HG03175 (cell line): ENCODE data around the gene IRF3.

Source experiments
- ATAC-seq: cut with Tn5 transposase; IDR thresholded peaks from one replicate; pipeline ENCODE4 v1.9.1; 2021; ENCODE audit warnings: mild to moderate bottlenecking, moderate library complexity; ENCODE audit not compliant: unreplicated experiment

The IRF3 gene

GRCh38 chr19:49665351-49666119 lies at the start of gene IRF3, which contains the start of gene BCL2L12:
TSS of gene IRF3 (minus strand) at chr19:49665857. CDS start at chr19:49664838, 1,019 bp downstream.
TSS of gene BCL2L12 (plus strand) at chr19:49665933. CDS start at chr19:49666693, 760 bp downstream.
- peak; percentile 89 for ATAC-seq

- no peak for ATAC-seq
Observed at GRCh38 chr19:49713236-49713845, 47.7 kb upstream of the IRF3 start.

- ATAC-seq = no peak
Observed at GRCh38 chr19:49712397-49712859, 46.8 kb upstream of the IRF3 start.

- ATAC-seq = no peak
Observed at GRCh38 chr19:49710372-49710951, 44.8 kb upstream of the IRF3 start.

GRCh38 chr19:49705919-49706318 lies 40.3 kb upstream of the IRF3 start:
- no peak for ATAC-seq

- ATAC-seq = no peak
Observed at GRCh38 chr19:49704888-49705642, 39.4 kb upstream of the IRF3 start.

- ATAC-seq = no peak
Observed at GRCh38 chr19:49701271-49701786, 35.7 kb upstream of the IRF3 start.

GRCh38 chr19:49700563-49700962 lies 34.9 kb upstream of the IRF3 start:
- no peak for ATAC-seq

GRCh38 chr19:49699364-49699763 lies 33.7 kb upstream of the IRF3 start:
- ATAC-seq = no peak

GRCh38 chr19:49696865-49697264 lies 31.2 kb upstream of the IRF3 start:
- ATAC-seq = no peak

- no peak for ATAC-seq
Observed at GRCh38 chr19:49696115-49696514, 30.5 kb upstream of the IRF3 start.

GRCh38 chr19:49692147-49692506 lies 26.5 kb upstream of the IRF3 start:
- ATAC-seq = no peak

GRCh38 chr19:49691243-49692146 lies 25.8 kb upstream of the IRF3 start:
- ATAC-seq = no peak

- no peak for ATAC-seq
Observed at GRCh38 chr19:49690656-49691242, 25.1 kb upstream of the IRF3 start, which contains the start of gene CPT1C. TSS of gene CPT1C (plus strand) at chr19:49691116. CDS start at chr19:49692253, 1,137 bp downstream.

GRCh38 chr19:49690079-49690655 lies 24.5 kb upstream of the IRF3 start:
- no peak for ATAC-seq

- no peak for ATAC-seq
Observed at GRCh38 chr19:49689133-49690078, 23.7 kb upstream of the IRF3 start, which contains the start of gene ADM5. TSS of gene ADM5 (plus strand) at chr19:49689594. CDS start at chr19:49689838, 244 bp downstream.

- ATAC-seq = no peak
Observed at GRCh38 chr19:49688531-49689132, 23.0 kb upstream of the IRF3 start.
